NOMO-1 treated with dmso at 0.1 percent for 144 hours (cell line): ENCODE results near the gene POU4F1.
"Not testable (repeated sequence)": the region's sequence is repeated elsewhere in the genome, so short reads cannot be mapped to it uniquely, and the experiment has no call there.

Experiments
- DNase-seq: peaks from one replicate; lab custom pipeline; 2025; ENCODE audit not compliant: unreplicated experiment; lab: John Stamatoyannopoulos, UW

Gene POU4F1

GRCh38 chr13:78603240-78603957 is at the start of gene POU4F1:
TSS of gene POU4F1 (minus strand) at chr13:78603552. CDS start at chr13:78603326, 226 bp downstream.
- DNase-seq, result no peak

- no peak for DNase-seq
Observed at GRCh38 chr13:78652651-78653050, 49.3 kb upstream of the POU4F1 start.

DNA sequence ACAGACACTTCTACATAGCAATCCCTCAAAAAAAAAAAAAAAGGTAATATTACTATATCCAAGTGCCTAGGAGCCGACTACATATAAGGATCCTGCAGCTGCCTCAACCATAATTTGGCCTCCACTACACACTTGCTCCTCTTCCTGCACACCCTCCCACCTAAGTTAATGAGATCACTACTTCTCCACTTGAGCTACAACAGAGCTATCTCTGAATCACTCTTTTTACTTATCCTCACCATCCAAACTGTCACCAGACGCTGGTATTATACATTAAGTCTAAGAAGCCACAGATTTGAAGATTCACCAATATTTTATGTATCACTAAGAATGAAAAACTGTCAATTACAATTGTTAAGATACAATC is 47.3 kb upstream of the POU4F1 start:
- no peak for DNase-seq

- DNase-seq, result no peak
Observed at GRCh38 chr13:78649997-78650716, 46.8 kb upstream of the POU4F1 start.

GRCh38 chr13:78647109-78647678 is 43.8 kb upstream of the POU4F1 start:
- not testable (repeated sequence) for DNase-seq

- no peak for DNase-seq
Observed at GRCh38 chr13:78638216-78638615, 34.9 kb upstream of the POU4F1 start.

DNA sequence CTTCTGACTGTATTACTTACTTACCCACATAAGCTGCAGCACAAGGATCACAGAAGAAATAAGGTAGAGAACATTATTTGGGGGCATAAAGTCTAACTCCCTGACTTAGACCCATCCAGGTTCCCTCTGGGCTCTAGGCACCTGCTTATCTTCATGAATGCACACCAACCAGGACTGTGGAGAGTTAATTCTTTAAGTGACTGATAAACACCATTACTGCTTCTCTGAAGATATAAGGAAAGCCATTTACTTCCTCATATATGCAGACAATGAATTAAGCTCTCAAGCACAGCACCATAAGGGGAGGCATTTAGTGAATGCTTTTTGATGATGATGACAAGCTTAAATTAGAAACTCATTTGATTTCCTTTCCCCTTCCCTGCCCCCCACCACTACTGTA is 33.1 kb upstream of the POU4F1 start:
- DNase-seq, result no peak

- no peak for DNase-seq
Observed at GRCh38 chr13:78632996-78633395, 29.6 kb upstream of the POU4F1 start.

GRCh38 chr13:78631077-78631476 is 27.7 kb upstream of the POU4F1 start:
- DNase-seq, result no peak

DNA sequence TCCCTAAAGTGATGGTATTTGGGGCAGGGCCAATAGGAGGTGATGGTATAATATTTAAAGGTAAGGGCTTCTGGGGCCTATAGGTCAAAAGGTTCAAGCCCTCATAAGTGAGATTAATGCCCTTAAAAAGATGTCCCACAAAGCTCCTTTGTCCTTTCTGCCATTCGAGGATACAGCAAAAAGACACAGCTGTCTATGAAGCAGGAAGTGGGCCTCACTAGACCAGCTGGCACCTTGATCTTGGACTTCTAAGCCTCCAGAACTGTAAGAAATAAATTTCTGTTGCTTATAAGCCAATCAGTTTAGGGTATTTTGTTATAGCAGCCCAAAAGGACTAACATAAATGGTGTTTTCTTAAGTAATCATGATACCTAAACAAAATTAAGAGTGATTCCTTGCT is 27.2 kb upstream of the POU4F1 start:
- DNase-seq, result no peak

DNA sequence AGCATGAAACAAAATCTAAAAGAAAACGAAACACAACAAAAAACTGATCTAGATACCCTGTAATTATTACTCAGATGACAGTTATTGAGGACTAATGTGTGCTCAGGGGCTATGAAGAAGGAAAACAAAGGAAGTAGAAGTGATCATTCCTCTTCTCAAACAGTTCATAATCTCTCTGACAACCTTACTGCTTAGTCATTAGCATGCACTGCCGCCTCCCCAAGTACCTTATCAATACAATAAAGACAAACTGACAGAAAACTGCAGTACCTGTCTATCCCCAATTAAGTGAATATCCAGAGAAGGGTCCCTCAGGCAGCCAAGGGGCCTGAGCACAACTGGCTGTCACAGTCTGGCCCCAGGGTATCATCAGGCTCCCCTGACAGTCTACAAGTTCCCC is 22.0 kb upstream of the POU4F1 start:
- DNase-seq, result no peak

DNA sequence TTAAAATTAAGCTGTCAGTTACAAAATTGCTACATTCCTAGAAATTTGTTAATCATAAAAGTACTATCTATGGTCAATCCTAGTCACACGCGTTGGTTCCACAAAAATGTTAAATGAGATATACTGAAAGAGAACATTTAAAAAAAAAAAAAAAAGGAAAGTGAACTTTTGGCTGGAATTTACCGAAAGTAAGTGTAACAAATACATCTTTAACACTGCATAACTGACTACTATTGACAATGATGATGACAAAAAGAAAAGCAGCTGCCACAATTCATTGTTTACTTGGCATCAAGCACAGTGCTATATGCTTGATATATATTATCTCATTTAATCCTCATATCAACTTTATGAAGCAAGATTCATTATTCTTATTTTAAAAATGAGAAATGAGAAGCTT is 19.8 kb upstream of the POU4F1 start:
- DNase-seq, result no peak

GRCh38 chr13:78620936-78621470 is 17.7 kb upstream of the POU4F1 start:
- DNase-seq, result no peak

DNA sequence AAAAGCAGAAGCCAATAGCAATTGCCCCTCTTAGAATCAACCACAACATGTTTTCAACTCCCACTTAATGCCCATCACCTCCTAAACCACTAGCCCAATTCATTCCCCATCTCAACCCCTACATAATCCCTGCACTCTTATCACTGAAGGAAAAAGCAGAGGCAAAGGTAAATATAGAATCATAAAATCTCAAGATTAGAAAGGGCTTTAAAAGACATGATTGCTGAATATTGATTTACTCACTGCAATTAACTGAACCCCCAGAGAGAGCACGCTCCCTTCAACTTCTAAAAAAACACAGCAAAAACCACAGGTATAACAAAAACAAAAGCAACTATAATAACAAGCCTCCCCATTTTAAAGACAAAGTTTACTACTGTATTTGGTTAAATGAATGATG is 15.1 kb upstream of the POU4F1 start:
- no peak for DNase-seq

GRCh38 chr13:78611040-78611439 is 7.7 kb upstream of the POU4F1 start:
- no peak for DNase-seq

GRCh38 chr13:78610381-78610883 is 7.1 kb upstream of the POU4F1 start:
- DNase-seq, result no peak

- DNase-seq, result no peak
Observed at GRCh38 chr13:78609464-78610205, 6.3 kb upstream of the POU4F1 start.

- no peak for DNase-seq
Observed at GRCh38 chr13:78608688-78609463, 5.5 kb upstream of the POU4F1 start.

DNA sequence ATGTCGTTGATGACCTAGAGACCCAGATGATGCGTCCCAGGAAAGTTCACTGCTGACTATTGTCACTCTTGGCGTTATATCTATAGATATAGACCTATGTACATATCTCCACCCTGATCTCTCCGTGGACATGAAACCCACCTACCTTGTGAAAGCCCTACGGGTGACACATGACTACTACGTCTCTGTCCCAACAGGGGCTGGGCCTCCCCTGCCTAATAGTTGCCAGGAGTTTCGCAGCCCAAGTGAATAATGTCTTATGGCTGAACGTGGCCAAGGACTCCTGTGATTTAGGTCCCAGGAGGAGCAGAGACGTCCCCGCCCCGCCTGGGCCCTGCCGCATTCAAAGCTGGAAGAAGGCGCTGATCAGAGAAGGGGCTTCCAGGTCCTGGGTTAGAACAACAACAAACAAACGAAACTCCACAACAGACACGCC is 4.9 kb upstream of the POU4F1 start:
- no peak for DNase-seq
